Ovary (tissue), 3 donors: ENCODE results near the gene HBD.

ENCODE experiments used
- EP300 ChIP-seq: sonication (generic); formaldehyde crosslinking; IDR thresholded peaks from one replicate; pipeline ENCODE4 v1.6.1; 2017; ENCODE audit warnings: antibody characterized with exemption
- POLR2A ChIP-seq: fragments of 450-650 bp; IDR thresholded peaks from one replicate; pipeline ENCODE4 v1.6.1; 2017; ENCODE audit warnings: antibody characterized with exemption, mild to moderate bottlenecking, moderate library complexity
- TF ChIP-seq, protein P1 (sequence below), 3 donors: fragments of 450-650 bp in 2 of 3; fragments of 200-600 bp in 1 of 3; IDR thresholded peaks; one replicate each; pipeline versions ENCODE4 v1.5.1 to v1.8.0; 2016 to 2022; ENCODE audit warnings: antibody characterized with exemption in 3 of 3, mild to moderate bottlenecking in 1 of 3
- donor health status: DM: no; HTN: no; CAD: no.

DNA sequence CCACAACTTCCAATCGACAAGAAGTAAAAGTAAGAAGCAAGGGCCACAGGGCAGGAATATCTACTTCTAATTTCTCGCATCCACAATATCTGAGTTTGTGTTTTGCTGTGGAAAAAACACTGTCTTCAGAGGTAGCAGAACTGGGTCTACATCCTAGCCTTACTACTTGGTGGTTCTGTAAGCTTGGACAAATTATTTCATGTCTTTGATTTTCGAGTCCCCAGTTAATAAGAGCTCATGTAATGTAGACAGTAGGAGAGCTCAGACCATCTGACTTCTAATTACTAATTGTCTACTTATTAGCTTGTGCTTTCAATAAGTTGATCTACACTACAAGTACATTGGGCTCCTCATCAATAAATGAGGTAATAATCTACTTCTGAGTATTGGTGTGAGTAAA lies 48.8 kb upstream of the HBD start:
- no peak for TF ChIP-seq POLR2A
- TF ChIP-seq, protein P1, sequence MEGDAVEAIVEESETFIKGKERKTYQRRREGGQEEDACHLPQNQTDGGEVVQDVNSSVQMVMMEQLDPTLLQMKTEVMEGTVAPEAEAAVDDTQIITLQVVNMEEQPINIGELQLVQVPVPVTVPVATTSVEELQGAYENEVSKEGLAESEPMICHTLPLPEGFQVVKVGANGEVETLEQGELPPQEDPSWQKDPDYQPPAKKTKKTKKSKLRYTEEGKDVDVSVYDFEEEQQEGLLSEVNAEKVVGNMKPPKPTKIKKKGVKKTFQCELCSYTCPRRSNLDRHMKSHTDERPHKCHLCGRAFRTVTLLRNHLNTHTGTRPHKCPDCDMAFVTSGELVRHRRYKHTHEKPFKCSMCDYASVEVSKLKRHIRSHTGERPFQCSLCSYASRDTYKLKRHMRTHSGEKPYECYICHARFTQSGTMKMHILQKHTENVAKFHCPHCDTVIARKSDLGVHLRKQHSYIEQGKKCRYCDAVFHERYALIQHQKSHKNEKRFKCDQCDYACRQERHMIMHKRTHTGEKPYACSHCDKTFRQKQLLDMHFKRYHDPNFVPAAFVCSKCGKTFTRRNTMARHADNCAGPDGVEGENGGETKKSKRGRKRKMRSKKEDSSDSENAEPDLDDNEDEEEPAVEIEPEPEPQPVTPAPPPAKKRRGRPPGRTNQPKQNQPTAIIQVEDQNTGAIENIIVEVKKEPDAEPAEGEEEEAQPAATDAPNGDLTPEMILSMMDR (IDR thresholded peaks at IDR 0.05): no peak
- TF ChIP-seq EP300: no peak
